GM12878 (cell line): ENCODE results near the gene BBS9. TPM values are rescaled to one million over a fixed set of nuclear protein-coding genes. Genes with fewer than 3 reads are reported as not detected.

ENCODE experiments used
- ATAC-seq: fragments of 200-7000 bp; cut with Tn5 transposase; 3 replicates; pipeline ENCODE4 v1.9.1; 2020; ENCODE audit warnings: mild to moderate bottlenecking, moderate library complexity
- BruUV-seq: library from RNA; stranded (reverse); fragments of 400-500 nt; replicated peaks from 2 replicates; lab custom pipeline; 2021; lab: Mats Ljungman, UMichigan
- CTCF ChIA-PET: fragments of 300-600 bp; sonication (Branson Sonifier 250); formaldehyde crosslinking; extraction: SDS; loops from one replicate; lab custom pipeline; 2021; ENCODE audit warnings: inconsistent platforms; lab: Yijun Ruan, JAX
- POLR2A ChIA-PET: fragments of 350-600 bp; formaldehyde crosslinking; extraction: SDS; loops from one replicate; lab custom pipeline; 2021; ENCODE audit warnings: inconsistent platforms; lab: Charles Lee
- RAD21 ChIA-PET: fragments of 300-600 bp; sonication (Branson Sonifier 250); formaldehyde crosslinking; loops from one replicate; lab custom pipeline; 2023; ENCODE audit warnings: antibody characterized with exemption; ENCODE audit not compliant: unreplicated experiment; lab: Charles Lee
- SMC1A ChIA-PET: fragments of 300-600 bp; sonication (Branson Sonifier 250); formaldehyde crosslinking; loops from one replicate; lab custom pipeline; 2023; ENCODE audit not compliant: unreplicated experiment, uncharacterized antibody; lab: Charles Lee
- DNase-seq: peaks from one replicate; pipeline ENCODE4 v3.0.0-alpha.2; 2011; ENCODE audit warnings: low read depth, low spot score
- FAIRE-seq: peaks from 3 replicates; lab custom pipeline; 2011; peaks lifted over from hg19 to GRCh38; lab: Jason Lieb, UNC
- H2AFZ ChIP-seq: 2 replicates; pipeline ENCODE4 v1.6.0; 2011; ENCODE audit warnings: low read depth, low read length, control low read depth; ENCODE audit not compliant: control insufficient read depth
- H3K27ac ChIP-seq: 2 replicates; pipeline ENCODE4 v1.5.1; 2011; ENCODE audit warnings: control low read depth; ENCODE audit not compliant: control insufficient read depth, insufficient read depth
- H3K27me3 ChIP-seq, 2 experiments: replicated peaks in 1 of 2; 2 replicates each; pipeline versions ENCODE4 v1.6.0 to v1.6.1; 2011; ENCODE audit warnings: low read length in 1 of 2; ENCODE audit not compliant: control insufficient read depth in 2 of 2, insufficient read depth in 2 of 2
- H3K36me3 ChIP-seq, 2 experiments: 2 replicates each; pipeline ENCODE4 v1.5.1; 2011; ENCODE audit warnings: low read length in 1 of 2; ENCODE audit not compliant: control insufficient read depth in 2 of 2, insufficient read depth in 2 of 2
- H3K4me1 ChIP-seq: 2 replicates; pipeline ENCODE4 v1.6.1; 2011; ENCODE audit warnings: mild to moderate bottlenecking, low read length, moderate library complexity, mixed read lengths; ENCODE audit not compliant: control insufficient read depth, insufficient read depth
- H3K4me2 ChIP-seq: 2 replicates; pipeline ENCODE4 v1.6.0; 2011; ENCODE audit warnings: control low read depth; ENCODE audit not compliant: control insufficient read depth, insufficient read depth
- H3K4me3 ChIP-seq: fragments of 200-600 bp; sonication (generic); 2 replicates; pipeline ENCODE4 v1.5.1; 2016
- H3K79me2 ChIP-seq: 2 replicates; pipeline ENCODE4 v1.6.0; 2011; ENCODE audit warnings: low read length; ENCODE audit not compliant: control insufficient read depth, insufficient read depth
- H3K9ac ChIP-seq: 2 replicates; pipeline ENCODE4 v1.8.0; 2011; ENCODE audit warnings: low read length, control low read depth, mixed read lengths; ENCODE audit not compliant: control insufficient read depth, insufficient read depth
- H3K9me3 ChIP-seq: replicated peaks from 3 replicates; pipeline ENCODE4 v1.5.1; 2011; ENCODE audit warnings: mild to moderate bottlenecking, low read length; ENCODE audit not compliant: control insufficient read depth, insufficient read depth
- H4K20me1 ChIP-seq: 2 replicates; pipeline ENCODE4 v1.6.0; 2011; ENCODE audit not compliant: control insufficient read depth, insufficient read depth
- BACH1 ChIP-seq: fragments of 450-650 bp; IDR thresholded peaks from 2 replicates; pipeline ENCODE4 v1.6.1; 2017; ENCODE audit warnings: mild to moderate bottlenecking, borderline replicate concordance
- BCL11A ChIP-seq: IDR thresholded peaks from 2 replicates; pipeline ENCODE4 v1.6.1; 2011; ENCODE audit warnings: low read depth, low read length
- BRCA1 ChIP-seq: IDR thresholded peaks from 2 replicates; pipeline ENCODE4 v1.6.1; 2011; ENCODE audit warnings: low read depth, low read length, improper control_type of control experiment
- EGR1 ChIP-seq, 2 experiments: IDR thresholded peaks; 1 replicate in 1 of 2; 2 replicates in 1 of 2; pipeline ENCODE4 v1.6.1; 2011 to 2012; ENCODE audit warnings: low read depth in 2 of 2, low read length in 2 of 2, borderline replicate concordance in 1 of 2, mild to moderate bottlenecking in 1 of 2, moderate library complexity in 1 of 2
- FOXM1 ChIP-seq: IDR thresholded peaks from 2 replicates; pipeline ENCODE4 v1.6.1; 2012; ENCODE audit warnings: low read depth, mild to moderate bottlenecking, inconsistent platforms, low read length, moderate library complexity
- HSF1 ChIP-seq: fragments of 150-350 bp; IDR thresholded peaks from 2 replicates; pipeline ENCODE4 v1.6.1; 2014; ENCODE audit warnings: mild to moderate bottlenecking, low read depth, low read length
- IRF4 ChIP-seq: IDR thresholded peaks from 2 replicates; pipeline ENCODE4 v1.6.1; 2011; ENCODE audit warnings: low read depth, low read length
- RUNX3 ChIP-seq: IDR thresholded peaks from 2 replicates; pipeline ENCODE4 v1.6.1; 2012; ENCODE audit warnings: low read length, inconsistent platforms
- SMAD1 ChIP-seq: fragments of 450-650 bp; IDR thresholded peaks from 2 replicates; pipeline ENCODE4 v1.6.1; 2018; ENCODE audit warnings: mild to moderate bottlenecking, low read depth; ENCODE audit not compliant: partially characterized antibody
- SMARCA5 ChIP-seq: fragments of 450-650 bp; IDR thresholded peaks from 2 replicates; pipeline ENCODE4 v1.6.1; 2017; ENCODE audit warnings: mild to moderate bottlenecking
- STAT1 ChIP-seq: fragments of 450-650 bp; conservative IDR thresholded peaks from 2 replicates; pipeline ENCODE4 v1.6.1; 2014; ENCODE audit warnings: antibody characterized with exemption, mild to moderate bottlenecking
- WRNIP1 ChIP-seq: IDR thresholded peaks from 2 replicates; pipeline ENCODE4 v1.6.1; 2011; ENCODE audit warnings: low read depth, low read length, improper control_type of control experiment, borderline replicate concordance
- ZSCAN29 ChIP-seq: fragments of 450-650 bp; IDR thresholded peaks from 2 replicates; pipeline ENCODE4 v1.6.1; 2017; ENCODE audit warnings: mild to moderate bottlenecking, moderate library complexity
- WGBS: methylation state at CpG from one replicate; pipeline ENCODE4 v1.1.6; 2016; ENCODE audit warnings: low lambda C conversion rate; ENCODE audit not compliant: insufficient replicate concordance, insufficient coverage; ENCODE audit errors: missing lambda C conversion rate; 5-methylcytosine and 5-hydroxymethylcytosine counted together
- in situ Hi-C: fragments of 300-500 bp; cut with MboI; formaldehyde crosslinking; loops from 9 replicates; pipeline ENCODE4 v1.14.3; 2018; ENCODE audit warnings: mixed read lengths
- intact Hi-C: fragments of 100-400 bp; cut with micrococcal nuclease; formaldehyde crosslinking; loops from one replicate; pipeline ENCODE4 v1.14.2; 2022; ENCODE audit not compliant: unreplicated experiment
- polyA plus RNA-seq, 11 experiments: library from polyadenylated mRNA; depleted of rRNA in 4 of 11; unstranded in 6 of 11; stranded (reverse) in 5 of 11; fragments of >200 nt; fragmentation: Nextera tagmentation in 4 of 11; fragmentation: Illumina TruSeq in 1 of 11; extraction: Ambion mirVana in 4 of 11; extraction: Trizol in 1 of 11; gene quantifications; 1 replicate in 1 of 11; 2 replicates in 10 of 11; pipeline versions ENCODE4 v1.2.1 to v1.2.3, GENCODE V29; 2011 to 2016; ENCODE audit warnings: inconsistent platforms in 2 of 11, missing spikeins in 2 of 11, low read depth in 1 of 11
- total RNA-seq, 4 experiments: library from RNA; depleted of rRNA in 3 of 4; stranded (reverse); fragments of >200 nt in 3 of 4; fragmentation: Illumina TruSeq in 1 of 4; extraction: Trizol in 1 of 4; gene quantifications; 2 replicates each; pipeline versions ENCODE4 v1.2.1 to v1.2.3, GENCODE V29; 2013 to 2021
- TF ChIP-seq, protein P1 (sequence below): IDR thresholded peaks from 2 replicates; pipeline ENCODE4 v1.6.1; 2012; ENCODE audit warnings: low read length, inconsistent platforms
- TF ChIP-seq, protein P2 (sequence below): fragments of 450-650 bp; IDR thresholded peaks from 2 replicates; pipeline ENCODE4 v1.6.1; 2016; ENCODE audit warnings: mild to moderate bottlenecking
- TF ChIP-seq, protein P3 (sequence below): fragments of 450-650 bp; IDR thresholded peaks from 2 replicates; pipeline ENCODE4 v1.6.1; 2018; ENCODE audit warnings: mild to moderate bottlenecking, low read depth, moderate library complexity; ENCODE audit not compliant: partially characterized antibody
- TF ChIP-seq, protein P4 (sequence below): IDR thresholded peaks from 2 replicates; pipeline ENCODE4 v1.6.1; 2012; ENCODE audit warnings: low read depth, low read length, improper control_type of control experiment

Gene BBS9
- total and polyA plus RNA-seq, 10 of the 15 experiments (the other 5 are each of a cell fraction or from before 2014, with no cell fraction given): 1.2 to 5.6 (median 2.3) TPM

DNA sequence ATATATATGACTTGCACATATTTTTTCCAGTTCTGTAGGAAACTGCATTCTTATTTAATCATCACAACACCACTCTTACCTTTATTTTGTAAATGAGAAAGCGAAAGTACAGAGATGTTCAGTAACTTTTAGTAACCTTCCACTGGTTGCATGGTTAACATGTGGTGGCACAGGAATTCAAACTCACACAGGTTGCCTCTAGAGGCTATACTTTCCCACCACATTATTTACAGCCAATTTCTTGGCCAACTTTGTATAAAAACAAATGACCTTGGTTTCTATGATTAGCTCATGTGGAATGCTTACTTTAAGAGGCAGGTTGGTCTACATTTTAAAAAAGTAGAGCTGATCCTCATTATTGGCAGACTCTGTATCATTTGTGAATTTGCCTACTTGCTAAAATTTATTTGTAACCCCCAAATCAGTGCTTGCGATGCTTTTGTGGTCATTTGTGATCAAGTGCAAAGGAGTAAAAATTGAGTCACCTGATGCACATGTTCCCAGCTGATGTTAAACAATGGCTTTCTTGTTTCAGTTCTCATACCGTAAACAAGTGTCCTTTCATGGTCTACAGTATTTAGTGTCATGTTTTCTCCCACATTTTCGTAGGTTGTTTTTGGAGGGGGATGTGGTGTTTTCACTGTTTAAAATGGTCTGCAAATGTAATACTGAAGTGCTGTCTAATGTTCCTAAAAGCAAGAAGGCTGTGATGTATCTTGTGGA is 14.8 kb downstream of the BBS9 start:
- DNase-seq (peak; percentile 31), ATAC-seq (peak; percentile 91), FAIRE-seq (peak; percentile 74)
- RAD21 ChIA-PET: interaction anchor here (0.9 to 1.3 kb wide), 2 partner anchors 40 to 274 kb away, joined by 3 to 4 read pairs; no protein-coding TSS in a partner anchor
- Histone ChIP-seq H3K27me3 (no peaks in the 10 kb centered on the region), H4K20me1 (no peaks in the 10 kb centered on the region), H3K4me1 (no peaks in the 10 kb centered on the region), H3K36me3 (no peaks in the 10 kb centered on the region), H3K4me3 (no peak overlapping the region), H3K79me2 (no peaks in the 10 kb centered on the region), H3K9me3 (no peaks in the 10 kb centered on the region), H3K27ac (peak overlapping the region; percentile 55), H3K4me2 (0 out of 2 replicates have a peak overlapping the region, but pooled peaks have one; percentile 22), H3K9ac (no peak overlapping the region), H2AFZ (peak overlapping the region; percentile 51)
- in situ Hi-C loops: no loop called here
- CTCF ChIA-PET: interaction anchor here (0.6 kb wide), 1 partner anchor 42 kb away, joined by 3 read pairs; no protein-coding TSS in a partner anchor
- 72% methylated on average over 4 of the region's 4 CpGs for WGBS
- SMC1A ChIA-PET: interaction anchor here (0.7 kb wide), 1 partner anchor 104 kb away, joined by 3 read pairs; no protein-coding TSS in a partner anchor
- POLR2A ChIA-PET: no interaction called here
- BruUV-seq: no TSS peak
- intact Hi-C loops: no loop called here
- no peak for TF ChIP-seq EGR1 (IDR thresholded peaks at IDR 0.05; ENCODE audit: borderline replicate concordance in 1 of 2, low read depth in 2 of 2, low read length in 2 of 2)
- TF ChIP-seq FOXM1: no peak
- TF ChIP-seq, protein P1, sequence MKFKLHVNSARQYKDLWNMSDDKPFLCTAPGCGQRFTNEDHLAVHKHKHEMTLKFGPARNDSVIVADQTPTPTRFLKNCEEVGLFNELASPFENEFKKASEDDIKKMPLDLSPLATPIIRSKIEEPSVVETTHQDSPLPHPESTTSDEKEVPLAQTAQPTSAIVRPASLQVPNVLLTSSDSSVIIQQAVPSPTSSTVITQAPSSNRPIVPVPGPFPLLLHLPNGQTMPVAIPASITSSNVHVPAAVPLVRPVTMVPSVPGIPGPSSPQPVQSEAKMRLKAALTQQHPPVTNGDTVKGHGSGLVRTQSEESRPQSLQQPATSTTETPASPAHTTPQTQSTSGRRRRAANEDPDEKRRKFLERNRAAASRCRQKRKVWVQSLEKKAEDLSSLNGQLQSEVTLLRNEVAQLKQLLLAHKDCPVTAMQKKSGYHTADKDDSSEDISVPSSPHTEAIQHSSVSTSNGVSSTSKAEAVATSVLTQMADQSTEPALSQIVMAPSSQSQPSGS: peak; percentile 29; the same call in 1 of the 2 replicates
- peak; percentile 22; the same call in 1 of the 2 replicates for TF ChIP-seq RUNX3
- TF ChIP-seq, protein P2, sequence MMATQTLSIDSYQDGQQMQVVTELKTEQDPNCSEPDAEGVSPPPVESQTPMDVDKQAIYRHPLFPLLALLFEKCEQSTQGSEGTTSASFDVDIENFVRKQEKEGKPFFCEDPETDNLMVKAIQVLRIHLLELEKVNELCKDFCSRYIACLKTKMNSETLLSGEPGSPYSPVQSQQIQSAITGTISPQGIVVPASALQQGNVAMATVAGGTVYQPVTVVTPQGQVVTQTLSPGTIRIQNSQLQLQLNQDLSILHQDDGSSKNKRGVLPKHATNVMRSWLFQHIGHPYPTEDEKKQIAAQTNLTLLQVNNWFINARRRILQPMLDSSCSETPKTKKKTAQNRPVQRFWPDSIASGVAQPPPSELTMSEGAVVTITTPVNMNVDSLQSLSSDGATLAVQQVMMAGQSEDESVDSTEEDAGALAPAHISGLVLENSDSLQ: no peak
- no peak for TF ChIP-seq STAT1
- peak; percentile 15 for TF ChIP-seq SMAD1
- no peak for TF ChIP-seq SMARCA5
- TF ChIP-seq BRCA1: no peak
- no peak for TF ChIP-seq IRF4
- TF ChIP-seq ZSCAN29: no peak
- TF ChIP-seq WRNIP1: no peak
- TF ChIP-seq, protein P3, sequence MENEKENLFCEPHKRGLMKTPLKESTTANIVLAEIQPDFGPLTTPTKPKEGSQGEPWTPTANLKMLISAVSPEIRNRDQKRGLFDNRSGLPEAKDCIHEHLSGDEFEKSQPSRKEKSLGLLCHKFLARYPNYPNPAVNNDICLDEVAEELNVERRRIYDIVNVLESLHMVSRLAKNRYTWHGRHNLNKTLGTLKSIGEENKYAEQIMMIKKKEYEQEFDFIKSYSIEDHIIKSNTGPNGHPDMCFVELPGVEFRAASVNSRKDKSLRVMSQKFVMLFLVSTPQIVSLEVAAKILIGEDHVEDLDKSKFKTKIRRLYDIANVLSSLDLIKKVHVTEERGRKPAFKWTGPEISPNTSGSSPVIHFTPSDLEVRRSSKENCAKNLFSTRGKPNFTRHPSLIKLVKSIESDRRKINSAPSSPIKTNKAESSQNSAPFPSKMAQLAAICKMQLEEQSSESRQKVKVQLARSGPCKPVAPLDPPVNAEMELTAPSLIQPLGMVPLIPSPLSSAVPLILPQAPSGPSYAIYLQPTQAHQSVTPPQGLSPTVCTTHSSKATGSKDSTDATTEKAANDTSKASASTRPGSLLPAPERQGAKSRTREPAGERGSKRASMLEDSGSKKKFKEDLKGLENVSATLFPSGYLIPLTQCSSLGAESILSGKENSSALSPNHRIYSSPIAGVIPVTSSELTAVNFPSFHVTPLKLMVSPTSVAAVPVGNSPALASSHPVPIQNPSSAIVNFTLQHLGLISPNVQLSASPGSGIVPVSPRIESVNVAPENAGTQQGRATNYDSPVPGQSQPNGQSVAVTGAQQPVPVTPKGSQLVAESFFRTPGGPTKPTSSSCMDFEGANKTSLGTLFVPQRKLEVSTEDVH: no peak
- TF ChIP-seq, protein P4, sequence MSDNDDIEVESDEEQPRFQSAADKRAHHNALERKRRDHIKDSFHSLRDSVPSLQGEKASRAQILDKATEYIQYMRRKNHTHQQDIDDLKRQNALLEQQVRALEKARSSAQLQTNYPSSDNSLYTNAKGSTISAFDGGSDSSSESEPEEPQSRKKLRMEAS: no peak
- no peak for TF ChIP-seq HSF1
- no peak for TF ChIP-seq BCL11A
- TF ChIP-seq BACH1: no peak
